Activated effector memory CD4-positive, alpha-beta T cell treated with Interleukin-2 at 50 U/mL for 16 hours (primary cell): Measurements from ENCODE around the gene TFB1M.
A peak's percentile ranks its signal among the peaks of the same experiment; 100 is the strongest.
"Not testable (repeated sequence)": the region's sequence is repeated elsewhere in the genome, so short reads cannot be mapped to it uniquely, and the experiment has no call there.

Experiments used
- DNase-seq: peaks from one replicate; pipeline ENCODE4 v3.0.0-alpha.2; 2020

Gene TFB1M

DNA sequence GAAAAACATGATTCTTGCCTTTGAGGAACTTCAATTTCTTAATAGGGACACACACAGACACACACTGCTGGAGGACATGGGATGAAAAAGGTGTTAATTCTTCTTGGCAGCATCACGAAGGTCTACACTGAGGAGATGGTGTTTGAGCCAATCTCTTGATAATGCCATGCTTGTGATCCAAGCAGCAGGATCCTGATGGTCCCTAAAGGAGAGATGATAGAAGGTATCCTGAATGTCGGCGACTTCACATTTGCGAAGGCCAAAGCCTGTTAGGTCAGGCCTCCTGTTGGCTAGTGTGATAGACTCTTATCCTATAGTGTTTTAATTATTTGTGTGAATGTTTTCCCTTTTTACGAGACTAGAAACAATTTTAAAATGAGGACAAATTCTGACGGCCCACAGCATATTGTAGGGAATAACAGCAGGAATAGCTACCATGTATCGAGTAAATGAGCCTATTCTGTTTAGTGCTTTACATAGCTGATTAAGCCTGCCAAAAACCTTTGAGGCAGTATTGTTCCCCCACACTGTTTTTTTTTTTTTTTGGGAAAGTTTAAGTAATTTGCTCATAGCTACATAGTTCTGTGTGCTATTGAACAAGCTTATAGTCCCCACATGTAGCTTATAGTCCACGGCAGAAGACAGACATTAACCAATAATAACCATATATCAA lies 15.3 kb upstream of the TFB1M start:
- DNase-seq = no peak

DNA sequence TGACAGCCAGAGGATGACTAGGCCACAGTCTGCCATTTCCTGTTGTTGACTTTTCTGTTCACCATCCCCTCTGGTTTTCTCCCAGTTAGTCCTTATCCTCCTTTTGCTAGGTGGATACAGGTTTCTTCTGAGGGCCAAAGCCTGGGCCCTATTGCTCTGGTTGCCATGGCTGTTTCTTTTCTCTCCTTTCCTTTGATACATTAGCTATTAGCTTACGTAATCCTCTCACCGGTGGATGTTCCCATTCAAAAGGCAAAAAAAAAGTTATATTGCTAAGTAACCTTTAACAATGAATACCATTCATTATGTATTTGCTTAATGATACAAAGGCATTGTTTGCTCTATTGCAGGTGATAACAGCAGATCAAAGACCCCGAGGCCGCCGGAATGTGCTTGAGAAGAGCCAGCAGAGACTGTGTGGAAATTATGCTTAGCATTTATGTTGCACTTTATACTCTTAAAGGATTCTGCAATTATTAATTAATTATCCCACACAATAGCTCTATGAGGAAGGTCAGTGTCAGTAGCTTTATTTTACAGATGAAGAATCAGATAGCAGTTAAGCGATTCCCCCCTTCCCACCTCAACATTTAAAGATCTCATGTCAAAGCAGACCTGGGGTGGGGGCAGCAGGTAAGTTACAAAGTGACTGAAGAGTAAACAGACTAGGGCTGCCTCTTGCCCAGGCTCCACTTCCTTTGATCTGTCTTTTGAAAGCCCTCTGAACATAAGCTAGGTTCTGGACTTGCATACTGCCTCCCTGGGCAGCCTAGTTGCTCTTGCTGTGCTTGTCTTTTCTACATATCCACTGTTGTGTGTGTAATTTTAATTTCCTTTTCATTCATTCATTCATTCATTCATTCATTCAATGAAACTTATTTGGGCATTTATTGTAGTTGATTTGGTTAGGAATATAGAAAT lies 14.5 kb upstream of the TFB1M start:
- DNase-seq = no peak

- DNase-seq = no peak
Measured at GRCh38 chr6:155328074-155328538, 13.8 kb upstream of the TFB1M start.

DNA sequence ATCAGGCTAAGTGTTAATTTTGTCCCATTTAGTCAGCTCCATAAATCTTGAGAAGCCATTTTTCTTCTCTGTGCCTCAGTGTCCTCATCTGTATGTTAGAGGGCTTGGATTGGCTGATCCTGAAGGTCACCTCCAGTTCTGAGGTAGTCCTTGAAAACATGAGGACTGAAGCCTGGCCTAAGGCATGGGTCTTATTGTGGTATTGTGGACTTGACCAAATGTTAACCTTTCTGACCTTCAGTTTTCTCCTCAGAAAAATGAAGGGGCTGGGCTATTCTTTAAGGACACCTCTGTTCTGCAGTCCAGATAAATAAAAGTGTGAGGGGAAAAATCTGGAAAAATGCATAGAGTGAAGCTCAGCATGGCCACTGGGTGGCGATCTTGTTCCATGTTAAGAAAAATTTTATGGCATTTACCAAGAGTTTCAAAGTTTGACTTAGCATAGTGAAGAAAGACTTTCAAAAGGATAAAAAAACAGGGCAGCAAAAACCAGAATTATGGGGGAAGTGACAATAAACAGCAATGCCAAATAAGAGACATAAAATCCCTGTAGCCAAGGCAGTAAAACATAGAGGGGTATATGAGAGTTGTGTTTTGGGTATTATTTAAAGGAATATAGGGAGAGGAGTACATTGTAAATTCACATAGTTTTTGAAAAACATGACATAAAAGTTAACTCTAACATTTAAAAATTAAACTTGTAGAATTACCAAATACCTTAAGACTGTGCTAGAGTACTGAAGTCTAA lies 13.2 kb upstream of the TFB1M start:
- peak; percentile 20 for DNase-seq

DNA sequence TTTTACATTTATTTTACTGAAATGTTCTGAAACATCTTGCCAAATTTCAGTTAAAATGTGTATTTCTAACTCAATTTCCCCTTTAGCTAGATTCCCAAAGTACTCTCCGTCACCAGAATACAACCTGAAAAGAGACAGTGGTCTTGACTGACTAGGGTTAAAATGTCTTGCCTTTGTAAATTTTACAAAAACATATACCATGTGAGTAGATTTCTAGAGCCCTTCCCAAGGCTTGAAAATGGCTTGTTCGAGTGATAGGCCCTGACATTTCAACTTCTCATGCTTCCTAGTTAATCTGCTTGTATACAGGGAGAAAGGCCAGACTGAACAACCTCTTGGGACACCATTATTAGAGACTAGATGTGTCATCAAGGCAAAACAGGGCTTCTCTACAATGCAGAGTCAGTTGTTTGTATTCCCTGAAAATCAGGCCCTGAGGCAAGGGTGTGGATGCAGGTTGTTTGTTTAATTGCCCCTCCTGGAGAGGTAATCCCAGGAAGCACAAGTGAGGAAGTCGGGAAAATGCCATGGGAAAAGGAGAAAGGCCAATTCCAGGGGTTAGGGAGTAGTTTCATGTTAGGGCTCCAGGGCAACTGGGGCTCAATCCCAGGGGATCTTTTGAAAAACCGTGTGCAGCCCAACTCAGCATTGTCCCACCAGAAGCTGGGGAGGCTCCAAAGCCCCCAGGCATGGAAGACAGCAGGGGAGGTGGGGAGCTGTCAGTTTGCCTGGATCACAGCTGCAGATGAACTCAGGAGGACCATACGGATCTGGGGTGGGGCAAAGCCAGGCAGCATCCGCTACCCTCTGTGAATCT lies 11.6 kb upstream of the TFB1M start:
- DNase-seq = no peak

- no peak for DNase-seq
Measured at GRCh38 chr6:155324993-155325392, 10.7 kb upstream of the TFB1M start.

- DNase-seq = no peak
Measured at GRCh38 chr6:155324172-155324571, 9.9 kb upstream of the TFB1M start.

DNA sequence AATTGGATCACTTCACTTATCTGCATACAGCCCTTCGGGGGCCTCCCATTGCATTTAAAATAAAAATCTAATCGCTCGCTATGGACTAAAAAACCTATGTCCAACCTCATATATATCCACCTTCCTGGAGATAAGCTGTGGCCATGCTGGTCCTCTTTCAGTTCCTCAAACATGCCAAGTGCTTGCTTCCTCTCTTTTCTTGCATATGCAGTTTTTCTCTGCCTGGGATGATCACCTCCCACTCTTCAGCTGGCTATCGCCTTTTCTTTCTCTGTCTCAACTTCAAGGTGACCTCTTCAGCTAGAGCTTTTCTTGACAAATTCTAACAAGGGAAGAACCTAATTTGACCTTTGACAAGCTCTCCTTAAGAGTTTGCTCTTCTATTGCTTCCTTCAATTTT lies 5.6 kb upstream of the TFB1M start:
- DNase-seq = no peak

GRCh38 chr6:155317186-155317585 lies 2.9 kb upstream of the TFB1M start:
- no peak for DNase-seq

DNA sequence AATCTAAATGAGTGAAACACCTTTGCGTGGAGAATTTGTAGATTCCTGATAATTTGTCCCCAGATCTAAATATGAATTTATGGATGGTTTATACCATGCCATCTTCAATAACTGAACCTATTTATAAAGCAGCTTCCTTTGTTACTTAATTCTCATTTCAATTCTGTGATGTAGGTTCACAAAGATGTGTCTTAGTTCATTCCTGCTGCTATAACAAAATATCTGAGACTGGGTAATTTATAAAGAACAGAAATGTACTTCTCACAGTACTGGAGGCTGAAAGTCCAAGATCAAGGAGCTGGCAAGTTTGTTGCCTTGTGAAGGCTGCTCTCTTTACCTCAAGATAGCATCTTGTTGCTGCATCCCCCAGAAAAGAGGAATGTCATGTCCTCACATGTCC lies 2.1 kb upstream of the TFB1M start:
- DNase-seq = no peak

- DNase-seq = no peak
Measured at GRCh38 chr6:155315516-155315871, 1.2 kb upstream of the TFB1M start.

GRCh38 chr6:155314773-155315515 lies 660 bp upstream of the TFB1M start:
- DNase-seq = no peak

DNA sequence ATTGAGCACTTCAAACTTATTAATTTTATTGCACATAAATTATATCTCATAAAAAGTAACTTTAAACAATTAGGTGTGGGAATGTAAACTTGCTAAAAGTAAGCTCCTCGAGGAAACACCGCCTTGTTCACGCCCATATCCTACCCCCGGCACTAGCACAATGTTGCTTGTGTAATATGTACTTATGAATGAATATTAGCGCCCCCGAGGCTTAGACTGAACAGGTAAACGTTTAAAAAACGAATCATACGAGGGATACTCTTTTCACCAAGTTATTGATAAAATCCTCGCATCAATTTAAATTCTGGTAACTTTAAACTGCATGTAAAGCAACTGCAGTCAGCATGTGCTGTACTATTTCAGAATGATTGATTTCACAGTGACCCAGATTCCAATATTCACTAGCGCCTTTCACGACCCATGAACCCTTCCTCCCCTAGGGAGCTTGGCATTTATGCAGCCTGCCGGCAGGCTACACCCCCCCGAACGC lies 637 bp downstream of the TFB1M start:
- no peak for DNase-seq

- DNase-seq = not testable (repeated sequence)
Measured at GRCh38 chr6:155312950-155313349, 1.3 kb downstream of the TFB1M start.

DNA sequence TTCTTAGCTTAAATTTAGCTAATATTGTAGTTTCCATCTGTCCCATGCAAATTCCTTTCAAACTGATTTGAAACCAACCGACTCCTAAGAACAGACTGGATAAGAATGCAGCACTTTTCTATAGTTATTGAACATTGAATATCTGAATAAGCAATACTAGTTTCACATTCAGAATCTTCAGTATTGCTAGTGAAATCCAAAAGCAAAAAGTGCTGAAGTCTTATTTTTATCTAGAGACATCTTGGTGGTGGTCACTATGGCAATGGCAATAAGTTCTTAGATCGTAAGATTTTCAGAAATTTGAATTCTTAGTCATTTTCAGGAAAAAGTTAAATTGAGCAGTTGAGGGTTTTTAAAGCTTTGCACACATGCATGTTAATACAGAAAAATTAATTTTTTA lies 2.7 kb downstream of the TFB1M start:
- no peak for DNase-seq

GRCh38 chr6:155311086-155311485 lies 3.2 kb downstream of the TFB1M start:
- DNase-seq = no peak

DNA sequence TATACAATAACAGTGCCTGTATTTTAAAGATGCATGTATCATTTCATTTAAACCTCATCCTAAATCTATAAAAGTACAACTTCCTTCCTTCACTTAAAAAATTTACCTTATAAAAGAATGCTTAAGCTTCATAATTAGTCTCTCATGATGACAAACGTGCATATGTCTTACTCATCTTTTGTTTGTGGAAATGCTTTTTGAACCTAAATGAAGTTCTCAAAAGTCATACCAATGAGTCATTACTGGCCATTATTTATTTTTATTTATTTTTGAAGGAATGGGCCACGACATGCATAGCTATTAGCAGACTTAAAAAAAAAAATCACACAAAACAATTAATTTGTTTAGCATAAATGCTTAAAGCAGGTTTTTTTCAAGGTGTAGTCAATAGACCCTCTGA lies 3.7 kb downstream of the TFB1M start:
- no peak for DNase-seq

DNA sequence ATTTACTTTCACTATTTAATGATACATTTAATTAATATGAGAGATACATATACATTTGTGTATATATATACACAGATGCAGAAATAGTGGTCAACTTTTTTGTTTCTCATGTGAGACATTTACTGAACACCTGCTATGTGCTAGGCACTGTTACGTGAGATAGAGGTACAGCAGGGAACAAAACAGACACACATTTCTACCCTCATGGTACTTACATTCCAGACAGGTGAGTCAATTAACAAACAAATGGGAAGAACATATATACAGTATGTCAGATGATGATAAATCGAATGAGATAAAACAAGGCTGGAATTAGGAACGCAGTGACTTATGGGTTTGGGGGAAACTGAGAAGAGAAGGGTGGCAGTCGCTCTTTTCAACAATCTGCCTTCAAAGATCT lies 5.1 kb downstream of the TFB1M start:
- no peak for DNase-seq

DNA sequence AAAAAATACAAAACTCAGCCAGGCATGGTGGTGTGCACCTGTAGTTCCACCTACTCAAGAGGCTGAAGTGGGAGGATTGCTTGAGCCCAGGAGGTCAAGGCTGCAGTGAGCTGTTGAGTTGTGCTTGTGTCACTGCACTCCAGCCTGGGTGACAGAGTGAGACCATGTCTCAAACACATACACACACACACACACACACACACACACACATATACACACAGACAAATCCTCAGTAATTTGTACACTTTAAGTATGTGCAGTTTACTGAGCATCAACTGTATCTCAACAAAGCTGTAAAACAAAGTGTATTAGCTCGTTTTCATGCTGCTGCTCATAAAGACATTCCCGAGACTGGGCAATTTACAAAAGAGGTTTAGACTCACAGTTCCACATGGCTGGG lies 7.3 kb downstream of the TFB1M start:
- DNase-seq = no peak

- no peak for DNase-seq
Measured at GRCh38 chr6:155303361-155303870, 10.9 kb downstream of the TFB1M start.

GRCh38 chr6:155301867-155302266 lies 12.4 kb downstream of the TFB1M start:
- no peak for DNase-seq

GRCh38 chr6:155297669-155298068 lies 16.6 kb downstream of the TFB1M start:
- DNase-seq = no peak
